GM12878 (cell line): ENCODE results near the gene DEF6. TPM values are rescaled to one million over a fixed set of nuclear protein-coding genes. Genes with fewer than 3 reads are reported as not detected.

Experiments used
- ATAC-seq: fragments of 200-7000 bp; cut with Tn5 transposase; 3 replicates; pipeline ENCODE4 v1.9.1; 2020; ENCODE audit warnings: mild to moderate bottlenecking, moderate library complexity
- BruUV-seq: library from RNA; stranded (reverse); fragments of 400-500 nt; replicated peaks from 2 replicates; lab custom pipeline; 2021; lab: Mats Ljungman, UMichigan
- CTCF ChIA-PET: fragments of 300-600 bp; sonication (Branson Sonifier 250); formaldehyde crosslinking; extraction: SDS; loops from one replicate; lab custom pipeline; 2021; ENCODE audit warnings: inconsistent platforms; lab: Yijun Ruan, JAX
- POLR2A ChIA-PET: fragments of 350-600 bp; formaldehyde crosslinking; extraction: SDS; loops from one replicate; lab custom pipeline; 2021; ENCODE audit warnings: inconsistent platforms; lab: Charles Lee
- RAD21 ChIA-PET: fragments of 300-600 bp; sonication (Branson Sonifier 250); formaldehyde crosslinking; loops from one replicate; lab custom pipeline; 2023; ENCODE audit warnings: antibody characterized with exemption; ENCODE audit not compliant: unreplicated experiment; lab: Charles Lee
- SMC1A ChIA-PET: fragments of 300-600 bp; sonication (Branson Sonifier 250); formaldehyde crosslinking; loops from one replicate; lab custom pipeline; 2023; ENCODE audit not compliant: unreplicated experiment, uncharacterized antibody; lab: Charles Lee
- DNase-seq: peaks from one replicate; pipeline ENCODE4 v3.0.0-alpha.2; 2011; ENCODE audit warnings: low read depth, low spot score
- FAIRE-seq: peaks from 3 replicates; lab custom pipeline; 2011; peaks lifted over from hg19 to GRCh38; lab: Jason Lieb, UNC
- H2AFZ ChIP-seq: 2 replicates; pipeline ENCODE4 v1.6.0; 2011; ENCODE audit warnings: low read depth, low read length, control low read depth; ENCODE audit not compliant: control insufficient read depth
- H3K27ac ChIP-seq: 2 replicates; pipeline ENCODE4 v1.5.1; 2011; ENCODE audit warnings: control low read depth; ENCODE audit not compliant: control insufficient read depth, insufficient read depth
- H3K27me3 ChIP-seq, 2 experiments: replicated peaks in 1 of 2; 2 replicates each; pipeline versions ENCODE4 v1.6.0 to v1.6.1; 2011; ENCODE audit warnings: low read length in 1 of 2; ENCODE audit not compliant: control insufficient read depth in 2 of 2, insufficient read depth in 2 of 2
- H3K36me3 ChIP-seq, 2 experiments: 2 replicates each; pipeline ENCODE4 v1.5.1; 2011; ENCODE audit warnings: low read length in 1 of 2; ENCODE audit not compliant: control insufficient read depth in 2 of 2, insufficient read depth in 2 of 2
- H3K4me1 ChIP-seq: 2 replicates; pipeline ENCODE4 v1.6.1; 2011; ENCODE audit warnings: mild to moderate bottlenecking, low read length, moderate library complexity, mixed read lengths; ENCODE audit not compliant: control insufficient read depth, insufficient read depth
- H3K4me2 ChIP-seq: 2 replicates; pipeline ENCODE4 v1.6.0; 2011; ENCODE audit warnings: control low read depth; ENCODE audit not compliant: control insufficient read depth, insufficient read depth
- H3K4me3 ChIP-seq: fragments of 200-600 bp; sonication (generic); 2 replicates; pipeline ENCODE4 v1.5.1; 2016
- H3K79me2 ChIP-seq: 2 replicates; pipeline ENCODE4 v1.6.0; 2011; ENCODE audit warnings: low read length; ENCODE audit not compliant: control insufficient read depth, insufficient read depth
- H3K9ac ChIP-seq: 2 replicates; pipeline ENCODE4 v1.8.0; 2011; ENCODE audit warnings: low read length, control low read depth, mixed read lengths; ENCODE audit not compliant: control insufficient read depth, insufficient read depth
- H3K9me3 ChIP-seq: replicated peaks from 3 replicates; pipeline ENCODE4 v1.5.1; 2011; ENCODE audit warnings: mild to moderate bottlenecking, low read length; ENCODE audit not compliant: control insufficient read depth, insufficient read depth
- H4K20me1 ChIP-seq: 2 replicates; pipeline ENCODE4 v1.6.0; 2011; ENCODE audit not compliant: control insufficient read depth, insufficient read depth
- CREB1 ChIP-seq: IDR thresholded peaks from 2 replicates; pipeline ENCODE4 v1.6.1; 2012; ENCODE audit warnings: low read depth, mild to moderate bottlenecking, inconsistent platforms
- HCFC1 ChIP-seq: fragments of 150-350 bp; IDR thresholded peaks from 2 replicates; pipeline ENCODE4 v1.6.1; 2014; ENCODE audit warnings: low read length
- NRF1 ChIP-seq: conservative IDR thresholded peaks from 2 replicates; pipeline ENCODE4 v1.6.1; 2011; ENCODE audit warnings: mild to moderate bottlenecking, low read depth, low read length, improper control_type of control experiment
- YY1 ChIP-seq: IDR thresholded peaks from 2 replicates; pipeline ENCODE4 v1.6.1; 2011; ENCODE audit warnings: low read depth, mild to moderate bottlenecking, low read length
- ZNF384 ChIP-seq: IDR thresholded peaks from 2 replicates; pipeline ENCODE4 v1.6.1; 2012; ENCODE audit warnings: low read depth, mild to moderate bottlenecking, low read length, improper control_type of control experiment, borderline replicate concordance
- WGBS: methylation state at CpG from one replicate; pipeline ENCODE4 v1.1.6; 2016; ENCODE audit warnings: low lambda C conversion rate; ENCODE audit not compliant: insufficient replicate concordance, insufficient coverage; ENCODE audit errors: missing lambda C conversion rate; 5-methylcytosine and 5-hydroxymethylcytosine counted together
- in situ Hi-C: fragments of 300-500 bp; cut with MboI; formaldehyde crosslinking; loops from 9 replicates; pipeline ENCODE4 v1.14.3; 2018; ENCODE audit warnings: mixed read lengths
- intact Hi-C: fragments of 100-400 bp; cut with micrococcal nuclease; formaldehyde crosslinking; loops from one replicate; pipeline ENCODE4 v1.14.2; 2022; ENCODE audit not compliant: unreplicated experiment
- polyA plus RNA-seq, 11 experiments: library from polyadenylated mRNA; depleted of rRNA in 4 of 11; unstranded in 6 of 11; stranded (reverse) in 5 of 11; fragments of >200 nt; fragmentation: Nextera tagmentation in 4 of 11; fragmentation: Illumina TruSeq in 1 of 11; extraction: Ambion mirVana in 4 of 11; extraction: Trizol in 1 of 11; gene quantifications; 1 replicate in 1 of 11; 2 replicates in 10 of 11; pipeline versions ENCODE4 v1.2.1 to v1.2.3, GENCODE V29; 2011 to 2016; ENCODE audit warnings: inconsistent platforms in 2 of 11, missing spikeins in 2 of 11, low read depth in 1 of 11
- total RNA-seq, 4 experiments: library from RNA; depleted of rRNA in 3 of 4; stranded (reverse); fragments of >200 nt in 3 of 4; fragmentation: Illumina TruSeq in 1 of 4; extraction: Trizol in 1 of 4; gene quantifications; 2 replicates each; pipeline versions ENCODE4 v1.2.1 to v1.2.3, GENCODE V29; 2013 to 2021
- TF ChIP-seq, protein P1 (sequence below): fragments of 450-650 bp; formaldehyde crosslinking; IDR thresholded peaks from 2 replicates; pipeline ENCODE4 v1.5.0; 2022; ENCODE audit warnings: mild to moderate bottlenecking, missing genetic modification characterization
- TF ChIP-seq, protein P2 (sequence below): fragments of 450-650 bp; IDR thresholded peaks from 2 replicates; pipeline ENCODE4 v1.6.1; 2016; ENCODE audit warnings: mild to moderate bottlenecking, moderate library complexity, borderline replicate concordance
- TF ChIP-seq, protein P3 (sequence below): fragments of 450-650 bp; formaldehyde crosslinking; IDR thresholded peaks from 2 replicates; pipeline ENCODE4 v1.4.0; 2022; ENCODE audit warnings: mild to moderate bottlenecking, moderate library complexity

The DEF6 gene
- total and polyA plus RNA-seq, 10 of the 15 experiments (the other 5 are each of a cell fraction or from before 2014, with no cell fraction given): 3.3 to 69.5 (median 48.8) TPM

DNA sequence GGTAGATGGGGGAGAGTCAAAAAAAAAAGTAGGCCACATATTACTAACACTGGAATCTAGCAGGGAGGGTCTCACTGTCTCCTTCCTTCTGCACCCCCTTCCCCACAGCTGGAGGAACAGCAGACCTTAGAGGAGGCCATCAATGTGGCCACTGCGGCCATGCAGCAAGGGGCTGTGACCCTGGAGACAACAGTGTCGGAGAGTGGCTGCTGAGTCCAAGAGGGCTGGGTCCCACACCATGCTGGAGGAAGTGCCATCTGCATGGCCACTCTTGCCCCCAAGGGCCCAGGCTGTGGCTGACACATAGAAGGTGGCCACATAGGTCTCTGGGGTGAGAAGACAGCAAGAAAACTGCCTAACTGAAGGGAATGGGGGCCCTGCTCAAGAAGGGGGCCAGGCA, 2.6 kb upstream of the DEF6 start:
- Histone ChIP-seq H3K9me3 (no peaks in the 10 kb centered on the region), H3K4me1 (peaks cover 7% of the 10 kb centered on the region), H3K4me2 (no peak overlapping the region), H3K27ac (no peak overlapping the region), H4K20me1 (no peaks in the 10 kb centered on the region), H3K27me3 (no peaks in the 10 kb centered on the region), H3K4me3 (no peak overlapping the region), H2AFZ (no peak overlapping the region), H3K36me3 (peaks cover 4 to 17% of the 10 kb centered on the region in 2 experiments; a peak in 3 of 4 replicates), H3K9ac (no peak overlapping the region), H3K79me2 (peaks cover 24% of the 10 kb centered on the region)
- intact Hi-C loops (loop anchor here (5.0 to 10.0 kb wide), 2 partner anchors 270 to 437 kb away; no protein-coding TSS in a partner anchor), in situ Hi-C loops (loop anchor here (5.0 kb wide), 2 partner anchors 37 to 172 kb away; partner anchors contain the start of gene RPL10A)
- 91% methylated on average over 2 of the region's 2 CpGs for WGBS
- CTCF ChIA-PET: interaction anchor here (1.0 to 7.2 kb wide), 7 partner anchors 9 to 227 kb away, joined by 3 to 217 read pairs (median 22); partner anchors contain the start of gene FANCE
- SMC1A ChIA-PET: interaction anchor here (0.8 to 7.1 kb wide), 3 partner anchors 30 to 155 kb away, joined by 3 to 78 read pairs (median 4); partner anchors contain the start of gene FANCE
- ATAC-seq: no peak
- RAD21 ChIA-PET: interaction anchor here (1.0 to 7.5 kb wide), 4 partner anchors 9 to 154 kb away, joined by 3 to 127 read pairs (median 18); partner anchors contain the start of gene PPARD
- BruUV-seq: no TSS peak
- POLR2A ChIA-PET: no interaction called here
- no peak for DNase-seq
- FAIRE-seq: no peak
- TF ChIP-seq NRF1 (no peak), HCFC1 (no peak), CREB1 (no peak), YY1 (no peak), ZNF384 (no peak)
- TF ChIP-seq, protein P1, sequence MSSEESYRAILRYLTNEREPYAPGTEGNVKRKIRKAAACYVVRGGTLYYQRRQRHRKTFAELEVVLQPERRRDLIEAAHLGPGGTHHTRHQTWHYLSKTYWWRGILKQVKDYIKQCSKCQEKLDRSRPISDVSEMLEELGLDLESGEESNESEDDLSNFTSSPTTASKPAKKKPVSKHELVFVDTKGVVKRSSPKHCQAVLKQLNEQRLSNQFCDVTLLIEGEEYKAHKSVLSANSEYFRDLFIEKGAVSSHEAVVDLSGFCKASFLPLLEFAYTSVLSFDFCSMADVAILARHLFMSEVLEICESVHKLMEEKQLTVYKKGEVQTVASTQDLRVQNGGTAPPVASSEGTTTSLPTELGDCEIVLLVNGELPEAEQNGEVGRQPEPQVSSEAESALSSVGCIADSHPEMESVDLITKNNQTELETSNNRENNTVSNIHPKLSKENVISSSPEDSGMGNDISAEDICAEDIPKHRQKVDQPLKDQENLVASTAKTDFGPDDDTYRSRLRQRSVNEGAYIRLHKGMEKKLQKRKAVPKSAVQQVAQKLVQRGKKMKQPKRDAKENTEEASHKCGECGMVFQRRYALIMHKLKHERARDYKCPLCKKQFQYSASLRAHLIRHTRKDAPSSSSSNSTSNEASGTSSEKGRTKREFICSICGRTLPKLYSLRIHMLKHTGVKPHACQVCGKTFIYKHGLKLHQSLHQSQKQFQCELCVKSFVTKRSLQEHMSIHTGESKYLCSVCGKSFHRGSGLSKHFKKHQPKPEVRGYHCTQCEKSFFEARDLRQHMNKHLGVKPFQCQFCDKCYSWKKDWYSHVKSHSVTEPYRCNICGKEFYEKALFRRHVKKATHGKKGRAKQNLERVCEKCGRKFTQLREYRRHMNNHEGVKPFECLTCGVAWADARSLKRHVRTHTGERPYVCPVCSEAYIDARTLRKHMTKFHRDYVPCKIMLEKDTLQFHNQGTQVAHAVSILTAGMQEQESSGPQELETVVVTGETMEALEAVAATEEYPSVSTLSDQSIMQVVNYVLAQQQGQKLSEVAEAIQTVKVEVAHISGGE (CRISPR knock-in tag): no peak
- TF ChIP-seq, protein P2, sequence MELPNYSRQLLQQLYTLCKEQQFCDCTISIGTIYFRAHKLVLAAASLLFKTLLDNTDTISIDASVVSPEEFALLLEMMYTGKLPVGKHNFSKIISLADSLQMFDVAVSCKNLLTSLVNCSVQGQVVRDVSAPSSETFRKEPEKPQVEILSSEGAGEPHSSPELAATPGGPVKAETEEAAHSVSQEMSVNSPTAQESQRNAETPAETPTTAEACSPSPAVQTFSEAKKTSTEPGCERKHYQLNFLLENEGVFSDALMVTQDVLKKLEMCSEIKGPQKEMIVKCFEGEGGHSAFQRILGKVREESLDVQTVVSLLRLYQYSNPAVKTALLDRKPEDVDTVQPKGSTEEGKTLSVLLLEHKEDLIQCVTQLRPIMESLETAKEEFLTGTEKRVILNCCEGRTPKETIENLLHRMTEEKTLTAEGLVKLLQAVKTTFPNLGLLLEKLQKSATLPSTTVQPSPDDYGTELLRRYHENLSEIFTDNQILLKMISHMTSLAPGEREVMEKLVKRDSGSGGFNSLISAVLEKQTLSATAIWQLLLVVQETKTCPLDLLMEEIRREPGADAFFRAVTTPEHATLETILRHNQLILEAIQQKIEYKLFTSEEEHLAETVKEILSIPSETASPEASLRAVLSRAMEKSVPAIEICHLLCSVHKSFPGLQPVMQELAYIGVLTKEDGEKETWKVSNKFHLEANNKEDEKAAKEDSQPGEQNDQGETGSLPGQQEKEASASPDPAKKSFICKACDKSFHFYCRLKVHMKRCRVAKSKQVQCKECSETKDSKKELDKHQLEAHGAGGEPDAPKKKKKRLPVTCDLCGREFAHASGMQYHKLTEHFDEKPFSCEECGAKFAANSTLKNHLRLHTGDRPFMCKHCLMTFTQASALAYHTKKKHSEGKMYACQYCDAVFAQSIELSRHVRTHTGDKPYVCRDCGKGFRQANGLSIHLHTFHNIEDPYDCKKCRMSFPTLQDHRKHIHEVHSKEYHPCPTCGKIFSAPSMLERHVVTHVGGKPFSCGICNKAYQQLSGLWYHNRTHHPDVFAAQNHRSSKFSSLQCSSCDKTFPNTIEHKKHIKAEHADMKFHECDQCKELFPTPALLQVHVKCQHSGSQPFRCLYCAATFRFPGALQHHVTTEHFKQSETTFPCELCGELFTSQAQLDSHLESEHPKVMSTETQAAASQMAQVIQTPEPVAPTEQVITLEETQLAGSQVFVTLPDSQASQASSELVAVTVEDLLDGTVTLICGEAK: no peak
- TF ChIP-seq, protein P3, sequence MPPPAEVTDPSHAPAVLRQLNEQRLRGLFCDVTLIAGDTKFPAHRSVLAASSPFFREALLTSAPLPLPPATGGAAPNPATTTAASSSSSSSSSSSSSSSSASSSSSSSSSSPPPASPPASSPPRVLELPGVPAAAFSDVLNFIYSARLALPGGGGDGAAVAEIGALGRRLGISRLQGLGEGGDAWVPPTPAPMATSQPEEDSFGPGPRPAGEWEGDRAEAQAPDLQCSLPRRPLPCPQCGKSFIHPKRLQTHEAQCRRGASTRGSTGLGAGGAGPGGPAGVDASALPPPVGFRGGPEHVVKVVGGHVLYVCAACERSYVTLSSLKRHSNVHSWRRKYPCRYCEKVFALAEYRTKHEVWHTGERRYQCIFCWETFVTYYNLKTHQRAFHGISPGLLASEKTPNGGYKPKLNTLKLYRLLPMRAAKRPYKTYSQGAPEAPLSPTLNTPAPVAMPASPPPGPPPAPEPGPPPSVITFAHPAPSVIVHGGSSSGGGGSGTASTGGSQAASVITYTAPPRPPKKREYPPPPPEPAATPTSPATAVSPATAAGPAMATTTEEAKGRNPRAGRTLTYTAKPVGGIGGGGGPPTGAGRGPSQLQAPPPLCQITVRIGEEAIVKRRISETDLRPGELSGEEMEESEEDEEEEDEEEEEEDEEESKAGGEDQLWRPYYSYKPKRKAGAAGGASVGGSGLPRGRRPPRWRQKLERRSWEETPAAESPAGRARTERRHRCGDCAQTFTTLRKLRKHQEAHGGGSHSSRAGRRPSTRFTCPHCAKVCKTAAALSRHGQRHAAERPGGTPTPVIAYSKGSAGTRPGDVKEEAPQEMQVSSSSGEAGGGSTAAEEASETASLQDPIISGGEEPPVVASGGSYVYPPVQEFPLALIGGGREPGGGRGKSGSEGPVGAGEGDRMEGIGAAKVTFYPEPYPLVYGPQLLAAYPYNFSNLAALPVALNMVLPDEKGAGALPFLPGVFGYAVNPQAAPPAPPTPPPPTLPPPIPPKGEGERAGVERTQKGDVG (CRISPR knock-in tag): no peak
